ENCODE results near the gene COL23A1. TPM values are rescaled to one million over a fixed set of nuclear protein-coding genes. Genes with fewer than 3 reads are reported as not detected.

The COL23A1 gene
- total RNA-seq, 4 donors from 2014 or later, result 0.83 to 1.8 (median 1.5) TPM

GRCh38 chr5:178630475-178630930 is 40.3 kb upstream of the COL23A1 start:
- Histone ChIP-seq H3K27me3 (no peaks in the 10 kb centered on the region), H3K4me1 (peaks cover 0 to 4% (median 3%) of the 10 kb centered on the region in 4 donors), H3K36me3 (no peaks in the 10 kb centered on the region), H3K4me3 (no peak overlapping the region), H3K27ac (replicated peaks in 1 of 4) (no peak overlapping the region), H3K9me3 (no peaks in the 10 kb centered on the region)
- TF ChIP-seq CTCF (IDR thresholded peaks at IDR 0.05) (no peak), POLR2A (IDR thresholded peaks at IDR 0.05; ENCODE audit: low read depth) (no peak)
- intact Hi-C loops (cut with DNase I), result no loop called here
- no peak for DNase-seq (ENCODE audit: extremely low spot score)
- WGBS, result 33% methylated on average over 4 of the region's 4 CpGs

GRCh38 chr5:178627259-178627598 is 37.0 kb upstream of the COL23A1 start:
- TF ChIP-seq EP300 (IDR thresholded peaks at IDR 0.05) (no peak), CTCF (IDR thresholded peaks at IDR 0.05) (no peak), POLR2A (IDR thresholded peaks at IDR 0.05; ENCODE audit: low read depth) (no peak), POLR2AphosphoS5 (IDR thresholded peaks at IDR 0.05) (no peak)
- Histone ChIP-seq H3K36me3 (peaks cover 0 to 12% (median 7%) of the 10 kb centered on the region in 4 donors), H3K4me3 (peak overlapping the region; percentile 80 to 96 (median 91)), H3K9me3 (no peaks in the 10 kb centered on the region), H3K27me3 (no peaks in the 10 kb centered on the region), H3K27ac (replicated peaks in 1 of 4) (peak overlapping the region; percentile 94 to 98 (median 96)), H3K4me1 (peaks cover 25 to 37% (median 34%) of the 10 kb centered on the region in 4 donors)
- 52% methylated on average over 4 of the region's 20 CpGs for WGBS
- intact Hi-C loops (cut with DNase I), result loop anchor here (5.0 kb wide), 2 partner anchors 35 to 105 kb away; partner anchors contain the start of genes COL23A1 and ZNF354A
- DNase-seq (ENCODE audit: extremely low spot score), result no peak

- intact Hi-C loops (cut with DNase I), result loop anchor here (5.0 kb wide), 2 partner anchors 34 to 106 kb away; partner anchors contain the start of genes COL23A1 and ZNF354A
- WGBS, result no CpG with 5 or more reads among the region's 79 CpGs
- H3K27me3 ChIP-seq, result no peaks in the 10 kb centered on the region
Measured at GRCh38 chr5:178626484-178627258, 36.5 kb upstream of the COL23A1 start, which contains the start of gene CLK4. Gene CLK4, minus strand, starts transcription at chr5:178627050. Its CDS starts 3,634 bp downstream, at chr5:178623416.

GRCh38 chr5:178625679-178626483 is 35.7 kb upstream of the COL23A1 start:
- TF ChIP-seq POLR2AphosphoS5 (IDR thresholded peaks at IDR 0.05), result no peak
- peak in 1 of 3 experiments; percentile 3 for TF ChIP-seq CTCF (IDR thresholded peaks at IDR 0.05)
- H3K4me1 ChIP-seq, result peaks cover 30 to 48% (median 45%) of the 10 kb centered on the region in 4 donors
- DNase-seq (ENCODE audit: extremely low spot score), result no peak
- H3K36me3 ChIP-seq, result peaks cover 0 to 25% (median 17%) of the 10 kb centered on the region in 4 donors
- peak overlapping the region; percentile 80 to 96 (median 91) for H3K4me3 ChIP-seq
- intact Hi-C loops (cut with DNase I), result loop anchor here (5.0 kb wide), 2 partner anchors 34 to 106 kb away; partner anchors contain the start of genes COL23A1 and ZNF354A
- no peaks in the 10 kb centered on the region for H3K27me3 ChIP-seq
- peak overlapping the region; percentile 94 to 98 (median 96) for H3K27ac ChIP-seq (replicated peaks in 1 of 4)
- no peaks in the 10 kb centered on the region for H3K9me3 ChIP-seq
- under 1% methylated on average over 22 of the region's 23 CpGs for WGBS

More at GRCh38 chr5:178626484-178627258, 36.5 kb upstream of the COL23A1 start, which contains the start of gene CLK4:
- Histone ChIP-seq H3K4me1 (peaks cover 28 to 41% (median 40%) of the 10 kb centered on the region in 4 donors), H3K36me3 (peaks cover 0 to 17% (median 11%) of the 10 kb centered on the region in 4 donors), H3K9me3 (no peaks in the 10 kb centered on the region), H3K4me3 (peak within 1 kb of the TSS; percentile 80 to 96 (median 91)), H3K27ac (replicated peaks in 1 of 4) (peak within 1 kb of the TSS; percentile 94 to 98 (median 96))
- DNase-seq (ENCODE audit: extremely low spot score), result peak; percentile 98
- peak; percentile 91 to 93 for TF ChIP-seq POLR2AphosphoS5 (IDR thresholded peaks at IDR 0.05)
- TF ChIP-seq POLR2A (IDR thresholded peaks at IDR 0.05; ENCODE audit: low read depth), result peak; percentile 8
- TF ChIP-seq EP300 (IDR thresholded peaks at IDR 0.05), result no peak
- no peak for TF ChIP-seq CTCF (IDR thresholded peaks at IDR 0.05)
